HG03064 (cell line): ENCODE data around the gene RPS28.
"Not testable (repeated sequence)": the region's sequence is repeated elsewhere in the genome, so short reads cannot be mapped to it uniquely, and the experiment has no call there.

Source experiments
- ATAC-seq: cut with Tn5 transposase; IDR thresholded peaks from one replicate; pipeline ENCODE4 v1.9.1; 2021; ENCODE audit warnings: low read depth; ENCODE audit not compliant: unreplicated experiment

Gene RPS28

GRCh38 chr19:8321067-8321985 lies at the start of gene RPS28, which contains the start of gene NDUFA7:
RPS28 (plus strand) TSS chr19:8321496; CDS start chr19:8321531, 35 bp downstream.
NDUFA7 (minus strand) TSS chr19:8321375; CDS start chr19:8321358, 17 bp downstream.
- peak; percentile 66 for ATAC-seq

- not testable (repeated sequence) for ATAC-seq
Observed at GRCh38 chr19:8276508-8276907, 44.8 kb upstream of the RPS28 start.

- not testable (repeated sequence) for ATAC-seq
Observed at GRCh38 chr19:8291337-8291736, 30.0 kb upstream of the RPS28 start.

- no peak for ATAC-seq
Observed at GRCh38 chr19:8302357-8302691, 19.0 kb upstream of the RPS28 start.

- ATAC-seq, result no peak
Observed at GRCh38 chr19:8302734-8303133, 18.6 kb upstream of the RPS28 start.

GRCh38 chr19:8304841-8305621 lies 16.3 kb upstream of the RPS28 start:
- ATAC-seq, result no peak

- no peak for ATAC-seq
Observed at GRCh38 chr19:8305798-8306197, 15.5 kb upstream of the RPS28 start.

- ATAC-seq, result no peak
Observed at GRCh38 chr19:8306235-8307054, 14.9 kb upstream of the RPS28 start.

- no peak for ATAC-seq
Observed at GRCh38 chr19:8307400-8307964, 13.8 kb upstream of the RPS28 start.

GRCh38 chr19:8307965-8308866 lies 13.1 kb upstream of the RPS28 start, which contains the start of gene CD320:
CD320 (minus strand) TSS chr19:8308358; CDS start chr19:8308290, 68 bp downstream.
- peak; percentile 66 for ATAC-seq

GRCh38 chr19:8308891-8309291 lies 12.4 kb upstream of the RPS28 start:
- no peak for ATAC-seq

GRCh38 chr19:8310342-8311055 lies 10.8 kb upstream of the RPS28 start:
- no peak for ATAC-seq

GRCh38 chr19:8311461-8312260 lies 9.6 kb upstream of the RPS28 start:
- ATAC-seq, result no peak

- ATAC-seq, result not testable (repeated sequence)
Observed at GRCh38 chr19:8314981-8315640, 6.2 kb upstream of the RPS28 start.

- no peak for ATAC-seq
Observed at GRCh38 chr19:8316351-8317125, 4.8 kb upstream of the RPS28 start.

- ATAC-seq, result not testable (repeated sequence)
Observed at GRCh38 chr19:8318835-8319234, 2.5 kb upstream of the RPS28 start.
